ENCODE data around the gene RPP14.
A peak's percentile ranks its signal among the peaks of the same experiment; 100 is the strongest.

RPP14 gene

GRCh38 chr3:58292866-58293265, 13.2 kb upstream of the RPP14 start:
- no peak overlapping the region for H3K4me3 ChIP-seq (ENCODE audit: control insufficient read depth, low read depth, low read length)
- TF ChIP-seq CTCF (conservative IDR thresholded peaks at IDR 0.05; ENCODE audit: control insufficient read depth, insufficient read depth, low read depth, low read length) = no peak

GRCh38 chr3:58293516-58293915, 12.5 kb upstream of the RPP14 start:
- DNase-seq (ENCODE audit: low read depth) = no peak
- no peak for TF ChIP-seq CTCF (conservative IDR thresholded peaks at IDR 0.05; ENCODE audit: control insufficient read depth, insufficient read depth, low read depth, low read length)
- no peak overlapping the region for H3K4me3 ChIP-seq (ENCODE audit: control insufficient read depth, low read depth, low read length)

More at GRCh38 chr3:58292866-58293265, 13.2 kb upstream of the RPP14 start:
- no peak for DNase-seq (ENCODE audit: low read depth)

- no peak overlapping the region for H3K4me3 ChIP-seq (ENCODE audit: control insufficient read depth, low read depth, low read length)
- no peak for TF ChIP-seq CTCF (conservative IDR thresholded peaks at IDR 0.05; ENCODE audit: control insufficient read depth, insufficient read depth, low read depth, low read length)
- no peak for DNase-seq (ENCODE audit: low read depth)
Observed at GRCh38 chr3:58296269-58296668, 9.8 kb upstream of the RPP14 start.

DNA sequence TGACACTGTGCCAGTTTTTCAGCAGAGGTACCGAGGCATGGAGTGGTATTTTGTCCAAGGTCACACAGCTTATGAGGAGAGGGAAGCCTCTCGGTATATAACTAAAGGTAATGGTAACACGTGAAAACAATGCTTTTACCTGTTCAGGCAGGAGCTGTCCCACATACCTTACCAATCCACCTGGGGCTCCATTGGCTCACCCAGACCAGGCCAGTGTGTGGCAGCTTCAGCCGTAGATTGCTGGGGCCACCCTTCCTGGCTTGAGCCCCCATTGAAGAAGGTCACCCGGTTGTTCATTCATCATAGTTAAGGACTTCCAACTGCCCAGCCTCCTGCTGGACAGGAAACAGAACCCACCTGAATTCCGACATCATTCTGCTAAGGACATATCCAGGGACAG, 9.2 kb upstream of the RPP14 start:
- H3K4me3 ChIP-seq (ENCODE audit: control insufficient read depth, low read depth, low read length) = no peak overlapping the region
- no peak for DNase-seq (ENCODE audit: low read depth)
- no peak for TF ChIP-seq CTCF (conservative IDR thresholded peaks at IDR 0.05; ENCODE audit: control insufficient read depth, insufficient read depth, low read depth, low read length)

DNA sequence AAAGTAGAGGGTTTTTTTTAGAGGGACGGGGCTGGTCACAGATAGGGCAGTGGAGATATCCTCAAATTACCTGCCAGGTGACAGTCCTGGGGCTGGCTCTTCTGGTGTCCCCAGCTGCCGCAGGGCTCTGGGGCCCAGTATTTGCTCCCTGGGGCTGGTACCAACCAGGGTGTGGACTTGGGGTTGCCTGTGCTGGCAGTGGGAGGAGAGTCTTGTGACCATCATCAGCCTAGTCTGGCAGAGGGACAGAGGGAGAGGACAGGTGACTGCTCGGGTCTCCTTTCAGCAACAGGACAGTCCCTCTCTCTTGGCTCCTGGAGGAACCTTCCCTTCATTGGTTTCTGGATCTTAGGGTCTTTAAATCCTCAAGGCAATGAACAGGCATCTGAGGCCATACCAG, 7.9 kb upstream of the RPP14 start:
- no peak for TF ChIP-seq CTCF (conservative IDR thresholded peaks at IDR 0.05; ENCODE audit: control insufficient read depth, insufficient read depth, low read depth, low read length)
- DNase-seq (ENCODE audit: low read depth) = no peak
- no peak overlapping the region for H3K4me3 ChIP-seq (ENCODE audit: control insufficient read depth, low read depth, low read length)

- DNase-seq (ENCODE audit: low read depth) = no peak
- no peak for TF ChIP-seq CTCF (conservative IDR thresholded peaks at IDR 0.05; ENCODE audit: control insufficient read depth, insufficient read depth, low read depth, low read length)
- no peak overlapping the region for H3K4me3 ChIP-seq (ENCODE audit: control insufficient read depth, low read depth, low read length)
Observed at GRCh38 chr3:58299075-58299474, 7.0 kb upstream of the RPP14 start.

GRCh38 chr3:58299839-58300516, 6.1 kb upstream of the RPP14 start:
- peak; percentile 61 for TF ChIP-seq CTCF (conservative IDR thresholded peaks at IDR 0.05; ENCODE audit: control insufficient read depth, insufficient read depth, low read depth, low read length)
- H3K4me3 ChIP-seq (ENCODE audit: control insufficient read depth, low read depth, low read length) = no peak overlapping the region

More at GRCh38 chr3:58299839-58300516, 6.1 kb upstream of the RPP14 start:
- peak; percentile 75 for DNase-seq (ENCODE audit: low read depth)

Measured in fibroblast of mammary gland (primary cell).